HUES64 (cell line): ENCODE results near the gene ZNF593OS.

ENCODE experiments used
- H3K27ac ChIP-seq: 2 replicates; pipeline ENCODE4 v1.7.0; 2013; ENCODE audit warnings: low read depth, low read length, inconsistent platforms
- H3K27me3 ChIP-seq: 2 replicates; pipeline ENCODE4 v1.6.1; 2013; ENCODE audit warnings: mild to moderate bottlenecking, low read length; ENCODE audit not compliant: insufficient read depth
- H3K36me3 ChIP-seq: 2 replicates; pipeline ENCODE4 v1.6.1; 2013; ENCODE audit warnings: mild to moderate bottlenecking, low read length; ENCODE audit not compliant: insufficient read depth
- H3K4me1 ChIP-seq: 2 replicates; pipeline ENCODE4 v1.6.1; 2013; ENCODE audit warnings: mild to moderate bottlenecking, low read length, moderate library complexity; ENCODE audit not compliant: insufficient read depth
- H3K4me3 ChIP-seq: 2 replicates; pipeline ENCODE4 v1.5.1; 2013; ENCODE audit warnings: mild to moderate bottlenecking, low read length, moderate library complexity
- H3K9ac ChIP-seq: 2 replicates; pipeline ENCODE4 v1.6.1; 2013; ENCODE audit warnings: mild to moderate bottlenecking, low read depth, low read length
- H3K9me3 ChIP-seq: 2 replicates; pipeline ENCODE4 v1.6.1; 2013; ENCODE audit warnings: low read depth, low read length; ENCODE audit not compliant: insufficient read depth
- WGBS: fragments of 150-250, 120-280 bp; methylation state at CpG from one replicate; pipeline ENCODE4 v1.1.7; 2013; ENCODE audit warnings: missing lambda C conversion rate; 5-methylcytosine and 5-hydroxymethylcytosine counted together

Gene ZNF593OS

GRCh38 chr1:26132834-26133167 is 38.8 kb downstream of the ZNF593OS start:
- H3K27me3 ChIP-seq = no peaks in the 10 kb centered on the region
- H3K9me3 ChIP-seq = no peaks in the 10 kb centered on the region
- H3K36me3 ChIP-seq = no peaks in the 10 kb centered on the region
- no peak overlapping the region for H3K4me3 ChIP-seq
- no peaks in the 10 kb centered on the region for H3K4me1 ChIP-seq
- no peak overlapping the region for H3K9ac ChIP-seq
- no peak overlapping the region for H3K27ac ChIP-seq
- WGBS = 90% methylated on average over 2 of the region's 2 CpGs

- Histone ChIP-seq H3K4me3 (no peak overlapping the region), H3K4me1 (peaks cover 4% of the 10 kb centered on the region; the same call in 1 of the 2 replicates), H3K9ac (no peak overlapping the region), H3K36me3 (no peaks in the 10 kb centered on the region), H3K9me3 (no peaks in the 10 kb centered on the region), H3K27me3 (no peaks in the 10 kb centered on the region), H3K27ac (no peak overlapping the region)
- 80% methylated on average over 4 of the region's 5 CpGs for WGBS
Observed at GRCh38 chr1:26132128-26132833, 39.4 kb downstream of the ZNF593OS start.

- H3K27me3 ChIP-seq = no peaks in the 10 kb centered on the region
- no peaks in the 10 kb centered on the region for H3K36me3 ChIP-seq
- no peaks in the 10 kb centered on the region for H3K9me3 ChIP-seq
- 76% methylated on average over 1 of the region's 1 CpG for WGBS
- no peak overlapping the region for H3K4me3 ChIP-seq
- H3K4me1 ChIP-seq = peaks cover 12% of the 10 kb centered on the region
- H3K27ac ChIP-seq = no peak overlapping the region
- H3K9ac ChIP-seq = no peak overlapping the region
Observed at GRCh38 chr1:26130695-26131094, 40.9 kb downstream of the ZNF593OS start.

GRCh38 chr1:26129778-26130177 is 41.9 kb downstream of the ZNF593OS start:
- WGBS = 91% methylated on average over 4 of the region's 4 CpGs
- Histone ChIP-seq H3K4me1 (peaks cover 12% of the 10 kb centered on the region), H3K27ac (no peak overlapping the region), H3K36me3 (no peaks in the 10 kb centered on the region), H3K27me3 (no peaks in the 10 kb centered on the region), H3K9ac (no peak overlapping the region), H3K9me3 (no peaks in the 10 kb centered on the region), H3K4me3 (no peak overlapping the region)

GRCh38 chr1:26127235-26128163 is 44.1 kb downstream of the ZNF593OS start:
- no peak overlapping the region for H3K9ac ChIP-seq
- peaks cover 12% of the 10 kb centered on the region for H3K4me1 ChIP-seq
- no peaks in the 10 kb centered on the region for H3K9me3 ChIP-seq
- 72% methylated on average over 12 of the region's 13 CpGs for WGBS
- H3K36me3 ChIP-seq = 0 out of 2 replicates have a peak, but pooled peaks cover 2% of the 10 kb centered on the region
- H3K27me3 ChIP-seq = no peaks in the 10 kb centered on the region
- no peak overlapping the region for H3K4me3 ChIP-seq
- no peak overlapping the region for H3K27ac ChIP-seq

- Histone ChIP-seq H3K4me3 (no peak overlapping the region), H3K36me3 (peaks cover 2% of the 10 kb centered on the region; the same call in 1 of the 2 replicates), H3K27ac (no peak overlapping the region), H3K4me1 (peaks cover 12% of the 10 kb centered on the region), H3K27me3 (no peaks in the 10 kb centered on the region), H3K9ac (no peak overlapping the region), H3K9me3 (no peaks in the 10 kb centered on the region)
- 80% methylated on average over 6 of the region's 9 CpGs for WGBS
Observed at GRCh38 chr1:26126321-26127084, 45.1 kb downstream of the ZNF593OS start.

GRCh38 chr1:26125946-26126320 is 45.7 kb downstream of the ZNF593OS start:
- H3K9me3 ChIP-seq = no peaks in the 10 kb centered on the region
- H3K27ac ChIP-seq = no peak overlapping the region
- H3K4me1 ChIP-seq = peaks cover 12% of the 10 kb centered on the region
- no peaks in the 10 kb centered on the region for H3K27me3 ChIP-seq
- H3K9ac ChIP-seq = no peak overlapping the region
- 100% methylated on average over 1 of the region's 1 CpG for WGBS
- H3K36me3 ChIP-seq = peaks cover 2% of the 10 kb centered on the region; the same call in 1 of the 2 replicates
- no peak overlapping the region for H3K4me3 ChIP-seq

- H3K27ac ChIP-seq = no peak overlapping the region
- H3K9ac ChIP-seq = no peak overlapping the region
- peaks cover 12% of the 10 kb centered on the region for H3K4me1 ChIP-seq
- H3K36me3 ChIP-seq = peaks cover 4% of the 10 kb centered on the region; the same call in 1 of the 2 replicates
- H3K9me3 ChIP-seq = no peaks in the 10 kb centered on the region
- H3K27me3 ChIP-seq = no peaks in the 10 kb centered on the region
- H3K4me3 ChIP-seq = no peak overlapping the region
Observed at GRCh38 chr1:26125382-26125781, 46.2 kb downstream of the ZNF593OS start.

GRCh38 chr1:26124418-26125331 is 47.0 kb downstream of the ZNF593OS start:
- 93% methylated on average over 3 of the region's 4 CpGs for WGBS
- H3K4me3 ChIP-seq = no peak overlapping the region
- no peak overlapping the region for H3K9ac ChIP-seq
- H3K9me3 ChIP-seq = no peaks in the 10 kb centered on the region
- no peaks in the 10 kb centered on the region for H3K27me3 ChIP-seq
- H3K4me1 ChIP-seq = peaks cover 12% of the 10 kb centered on the region
- no peak overlapping the region for H3K27ac ChIP-seq
- H3K36me3 ChIP-seq = peaks cover 5% of the 10 kb centered on the region; the same call in 1 of the 2 replicates
